HepG2 (cell line): Measurements from ENCODE around the gene PHACTR1. TPM values are rescaled to one million over a fixed set of nuclear protein-coding genes. Genes with fewer than 3 reads are reported as not detected.

Experiments used
- ATAC-seq: fragments of 200-7000 bp; cut with Tn5 transposase; 3 replicates; pipeline ENCODE4 v1.9.1; 2020; ENCODE audit warnings: mild to moderate bottlenecking, moderate library complexity
- BruUV-seq: library from RNA; stranded (reverse); fragments of 400-500 nt; replicated peaks from 2 replicates; lab custom pipeline; 2021; lab: Mats Ljungman, UMichigan
- CTCF ChIA-PET: fragments of 300-600 bp; formaldehyde crosslinking; extraction: SDS; loops from one replicate; lab custom pipeline; 2021; ENCODE audit warnings: low total read pairs, inconsistent platforms, low intra/inter-chr PET ratio; lab: Yijun Ruan, JAX
- POLR2A ChIA-PET: fragments of 350-600 bp; sonication (Branson Sonifier 250); formaldehyde crosslinking; loops from one replicate; lab custom pipeline; 2020; ENCODE audit warnings: antibody characterized with exemption, inconsistent platforms; lab: Yijun Ruan, JAX
- DNase-seq: peaks from one replicate; pipeline ENCODE4 v3.0.0-alpha.2; 2015; ENCODE audit warnings: low spot score
- FAIRE-seq: peaks from 3 replicates; lab custom pipeline; 2011; peaks lifted over from hg19 to GRCh38; lab: Jason Lieb, UNC
- H2AFZ ChIP-seq: one replicate; pipeline ENCODE4 v1.6.1; 2011; ENCODE audit warnings: low read length, inconsistent platforms
- H3K27ac ChIP-seq: fragments of 300-600 bp; 3 replicates; pipeline ENCODE4 v1.8.0; 2011; ENCODE audit warnings: mixed run types, mild to moderate bottlenecking, mixed read lengths, low read length, inconsistent platforms; ENCODE audit not compliant: insufficient read depth; ENCODE audit errors: extremely low read length
- H3K27me3 ChIP-seq, 2 experiments: fragments of 200-600 bp in 1 of 2; 2 replicates in 1 of 2; 3 replicates in 1 of 2; pipeline versions ENCODE4 v1.6.0 to v1.8.0; 2011; ENCODE audit warnings: low read length in 2 of 2, mild to moderate bottlenecking in 2 of 2, moderate library complexity in 2 of 2, inconsistent platforms in 1 of 2; ENCODE audit not compliant: insufficient read depth in 2 of 2, control insufficient read depth in 1 of 2
- H3K36me3 ChIP-seq, 2 experiments: fragments of 200-600 bp in 1 of 2; replicated peaks in 1 of 2; 2 replicates in 1 of 2; 3 replicates in 1 of 2; pipeline versions ENCODE4 v1.5.1 to v1.8.0; 2011; ENCODE audit warnings: low read length in 2 of 2, inconsistent platforms in 1 of 2; ENCODE audit not compliant: insufficient read depth in 2 of 2, control insufficient read depth in 1 of 2
- H3K4me1 ChIP-seq: 2 replicates; pipeline ENCODE4 v1.5.1; 2012; ENCODE audit warnings: low read length, inconsistent platforms; ENCODE audit not compliant: insufficient read depth
- H3K4me2 ChIP-seq: 2 replicates; pipeline ENCODE4 v1.6.0; 2011; ENCODE audit warnings: low read depth, low read length, inconsistent platforms
- H3K4me3 ChIP-seq, 3 experiments: fragments of 200-600 bp in 1 of 3; sonication (generic), shearing (Covaris generic) in 1 of 3; replicated peaks in 1 of 3; 2 replicates each; pipeline ENCODE4 v1.5.1; 2011 to 2016; ENCODE audit warnings: low read length in 3 of 3, inconsistent platforms in 2 of 3, low read depth in 2 of 3, mild to moderate bottlenecking in 2 of 3, control low read depth in 1 of 3, mixed read lengths in 1 of 3; ENCODE audit not compliant: insufficient read depth in 1 of 3
- H3K79me2 ChIP-seq: one replicate; pipeline ENCODE4 v1.6.1; 2011; ENCODE audit warnings: low read length, inconsistent platforms; ENCODE audit not compliant: insufficient read depth
- H3K9ac ChIP-seq: 2 replicates; pipeline ENCODE4 v1.6.0; 2011; ENCODE audit warnings: mild to moderate bottlenecking, low read depth, low read length, inconsistent platforms; ENCODE audit not compliant: insufficient read depth
- H3K9me3 ChIP-seq: 2 replicates; pipeline ENCODE4 v1.5.1; 2012; ENCODE audit warnings: mild to moderate bottlenecking, low read length
- H4K20me1 ChIP-seq: 2 replicates; pipeline ENCODE4 v1.6.0; 2011; ENCODE audit warnings: inconsistent platforms, mild to moderate bottlenecking, low read length, moderate library complexity; ENCODE audit not compliant: insufficient read depth
- AGO1 ChIP-seq: fragments of 200-400 bp; formaldehyde crosslinking; IDR thresholded peaks from 2 replicates; pipeline ENCODE4 v1.6.1; 2017; ENCODE audit warnings: mild to moderate bottlenecking, low read depth, low read length, moderate library complexity; ENCODE audit not compliant: poor library complexity, severe bottlenecking
- EZH2 ChIP-seq: conservative IDR thresholded peaks from 2 replicates; pipeline ENCODE4 v1.6.1; 2012; ENCODE audit warnings: mild to moderate bottlenecking, low read depth, low read length, moderate library complexity
- HNF1B ChIP-seq: sonication (generic); formaldehyde crosslinking; IDR thresholded peaks from 2 replicates; pipeline ENCODE4 v1.5.1; 2020; ENCODE audit warnings: mild to moderate bottlenecking, moderate library complexity, missing genetic modification reagents
- NCOA5 ChIP-seq: sonication (generic); formaldehyde crosslinking; IDR thresholded peaks from 2 replicates; pipeline ENCODE4 v1.4.0; 2020; ENCODE audit warnings: missing genetic modification reagents
- NFIB ChIP-seq: sonication (generic); formaldehyde crosslinking; IDR thresholded peaks from 2 replicates; pipeline ENCODE4 v1.9.0; 2021; ENCODE audit warnings: missing genetic modification reagents, mild to moderate bottlenecking, borderline replicate concordance
- NFKBIZ ChIP-seq: IDR thresholded peaks from 2 replicates; pipeline ENCODE4 v1.6.1; 2018; ENCODE audit warnings: missing genetic modification reagents, missing compliant biosample characterization
- NR2F6 ChIP-seq, 2 experiments: IDR thresholded peaks; 2 replicates each; pipeline ENCODE4 v1.6.1; 2016; ENCODE audit warnings: antibody characterized with exemption in 1 of 2, mild to moderate bottlenecking in 1 of 2
- PAX8 ChIP-seq: sonication (generic); formaldehyde crosslinking; IDR thresholded peaks from 2 replicates; pipeline ENCODE4 v1.8.0; 2022; ENCODE audit warnings: mild to moderate bottlenecking, missing genetic modification reagents, borderline replicate concordance
- SKI ChIP-seq: fragments of 450-650 bp; IDR thresholded peaks from one replicate; pipeline ENCODE4 v1.6.1; 2018; ENCODE audit warnings: mild to moderate bottlenecking; ENCODE audit not compliant: partially characterized antibody
- SMYD3 ChIP-seq: sonication (generic); formaldehyde crosslinking; IDR thresholded peaks from 2 replicates; pipeline ENCODE4 v1.8.1; 2023; ENCODE audit warnings: mild to moderate bottlenecking, missing genetic modification reagents
- STAT5B ChIP-seq: sonication (generic); formaldehyde crosslinking; IDR thresholded peaks from 2 replicates; pipeline ENCODE4 v1.4.0; 2020; ENCODE audit warnings: missing genetic modification reagents
- ZBTB2 ChIP-seq: sonication (generic); formaldehyde crosslinking; IDR thresholded peaks from 2 replicates; pipeline ENCODE4 v1.8.0; 2022; ENCODE audit warnings: low read depth, missing genetic modification reagents
- ZBTB38 ChIP-seq: sonication (generic); formaldehyde crosslinking; IDR thresholded peaks from 2 replicates; pipeline ENCODE4 v1.5.1; 2020; ENCODE audit warnings: mild to moderate bottlenecking, missing genetic modification reagents
- ZC3H13 ChIP-seq: sonication (generic); formaldehyde crosslinking; IDR thresholded peaks from 2 replicates; pipeline ENCODE4 v1.8.1; 2023; ENCODE audit warnings: mild to moderate bottlenecking, missing genetic modification reagents, moderate library complexity
- ZNF143 ChIP-seq: sonication (generic); formaldehyde crosslinking; IDR thresholded peaks from 2 replicates; pipeline ENCODE4 v1.4.0; 2020; ENCODE audit warnings: missing genetic modification reagents
- ZNF354B ChIP-seq: sonication (generic); formaldehyde crosslinking; IDR thresholded peaks from 2 replicates; pipeline ENCODE4 v1.8.0; 2022; ENCODE audit warnings: mild to moderate bottlenecking, missing genetic modification reagents
- ZNF639 ChIP-seq: conservative IDR thresholded peaks from 2 replicates; pipeline ENCODE4 v1.6.1; 2018; ENCODE audit warnings: missing genetic modification reagents
- WGBS: methylation state at CpG from one replicate; pipeline ENCODE4 v1.1.6; 2017; ENCODE audit warnings: low lambda C conversion rate; 5-methylcytosine and 5-hydroxymethylcytosine counted together
- in situ Hi-C: cut with HindIII; loops from 2 replicates; pipeline ENCODE4 v1.10.0; 2017; ENCODE audit warnings: low pct_unique_long_range_greater_than_20kb; ENCODE audit not compliant: extremely low pct_ligation_motif_present
- intact Hi-C: fragments of 100-400 bp; cut with micrococcal nuclease; formaldehyde crosslinking; loops from one replicate; pipeline ENCODE4 v1.10.0; 2022; ENCODE audit not compliant: unreplicated experiment
- polyA plus RNA-seq, 8 experiments: library from polyadenylated mRNA; depleted of rRNA in 3 of 8; stranded (reverse) in 7 of 8; unstranded in 1 of 8; fragments of >200 nt; fragmentation: Illumina TruSeq in 4 of 8; extraction: Trizol in 4 of 8; gene quantifications; 2 replicates each; pipeline versions ENCODE4 v1.2.1 to v1.2.3, GENCODE V29; 2011 to 2016; ENCODE audit warnings: low read depth in 4 of 8, missing spikeins in 1 of 8, mixed read lengths in 1 of 8; ENCODE audit not compliant: insufficient read depth in 1 of 8
- total RNA-seq, 5 experiments: library from RNA; depleted of rRNA; stranded (reverse); fragments of >200 nt; fragmentation: Illumina TruSeq; extraction: Trizol; gene quantifications; 2 replicates each; pipeline ENCODE4 v1.2.3, GENCODE V29; 2016; ENCODE audit warnings: low read depth in 1 of 5

PHACTR1 gene
- total and polyA plus RNA-seq, 2 of the 13 experiments (the other 11 are each of a cell fraction or from before 2014, with no cell fraction given) = 0.09 TPM; not detected in 1

GRCh38 chr6:13139119-13139518, 422.6 kb downstream of the PHACTR1 start:
- H3K9ac ChIP-seq = no peak overlapping the region
- H3K79me2 ChIP-seq = no peaks in the 10 kb centered on the region
- ChIA-PET CTCF (no interaction called here), POLR2A (no interaction called here)
- H3K9me3 ChIP-seq = no peaks in the 10 kb centered on the region
- H3K4me2 ChIP-seq = no peak overlapping the region
- no peak for TF ChIP-seq NCOA5 (CRISPR knock-in tag)
- no peak for TF ChIP-seq NFKBIZ (CRISPR knock-in tag)
- no peak for TF ChIP-seq HNF1B (CRISPR knock-in tag)
- TF ChIP-seq AGO1 = no peak
- TF ChIP-seq EZH2 = no peak
- no peak for TF ChIP-seq STAT5B (CRISPR knock-in tag)
- TF ChIP-seq ZBTB38 (CRISPR knock-in tag) = no peak
- TF ChIP-seq ZC3H13 = no peak
- no peak for TF ChIP-seq ZBTB2 (CRISPR knock-in tag)
- no peak for TF ChIP-seq ZNF639 (CRISPR knock-in tag)
- no peak for TF ChIP-seq SKI
- TF ChIP-seq ZNF143 (CRISPR knock-in tag) = no peak
- no peak for TF ChIP-seq NFIB (CRISPR knock-in tag)
- no peak for TF ChIP-seq NR2F6 (IDR thresholded peaks at IDR 0.05)
- TF ChIP-seq NR2F6 (CRISPR knock-in tag; IDR thresholded peaks at IDR 0.05) = no peak
- TF ChIP-seq PAX8 (CRISPR knock-in tag) = no peak
- no peak for TF ChIP-seq SMYD3 (CRISPR knock-in tag)
- TF ChIP-seq ZNF354B (CRISPR knock-in tag) = no peak
- no peak overlapping the region for H2AFZ ChIP-seq
- no peak overlapping the region for H3K4me3 ChIP-seq
- FAIRE-seq (no peak), ATAC-seq (no peak), DNase-seq (no peak)
- in situ Hi-C loops = no loop called here
- 13% methylated on average over 2 of the region's 2 CpGs for WGBS
- H3K4me1 ChIP-seq = no peaks in the 10 kb centered on the region
- H3K27ac ChIP-seq = no peak overlapping the region
- intact Hi-C loops = no loop called here
- no TSS peak for BruUV-seq
- H4K20me1 ChIP-seq = no peaks in the 10 kb centered on the region
- H3K27me3 ChIP-seq = peaks cover 0 to 12% of the 10 kb centered on the region in 2 experiments; a peak in 1 of 5 replicates
- H3K36me3 ChIP-seq = no peaks in the 10 kb centered on the region
